Putamen (tissue), 1 donor: ENCODE measurements around the gene UNC119B.
A peak's percentile ranks its signal among the peaks of the same experiment; 100 is the strongest.
"Not testable (repeated sequence)": the region's sequence is repeated elsewhere in the genome, so short reads cannot be mapped to it uniquely, and the experiment has no call there.

Source experiments
- DNase-seq: peaks from one replicate; pipeline ENCODE4 v3.0.0-alpha.2; 2016; ENCODE audit warnings: low spot score

UNC119B gene

GRCh38 chr12:120719496-120720233 is 9.4 kb downstream of the UNC119B start:
- DNase-seq = no peak

- peak; percentile 29 for DNase-seq
Measured at GRCh38 chr12:120720234-120720986, 10.2 kb downstream of the UNC119B start.

GRCh38 chr12:120720987-120721801 is 10.9 kb downstream of the UNC119B start:
- no peak for DNase-seq

- DNase-seq = no peak
Measured at GRCh38 chr12:120721866-120722265, 11.6 kb downstream of the UNC119B start.

DNA sequence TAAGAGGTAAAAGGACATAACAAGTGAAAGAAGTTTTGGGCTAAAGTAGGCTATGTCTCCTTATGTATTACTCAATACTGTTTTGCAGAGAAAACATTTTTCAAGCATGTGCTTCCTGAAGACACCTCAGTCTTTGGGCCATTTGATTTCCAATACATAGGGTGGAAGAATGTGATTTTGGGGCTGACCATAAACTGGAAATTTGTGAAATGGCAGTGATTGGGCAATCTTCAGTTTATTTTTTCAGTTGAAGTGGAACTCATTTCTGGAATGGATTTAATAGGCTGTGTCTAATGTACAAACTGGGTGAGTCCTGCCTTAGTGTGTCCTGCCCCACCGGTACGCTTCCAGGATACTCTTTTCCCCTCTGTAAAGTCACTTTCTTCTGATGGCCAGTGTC is 12.5 kb downstream of the UNC119B start:
- DNase-seq = no peak

GRCh38 chr12:120724720-120725119 is 14.5 kb downstream of the UNC119B start:
- DNase-seq = no peak

GRCh38 chr12:120725151-120725658 is 14.9 kb downstream of the UNC119B start:
- DNase-seq = no peak

DNA sequence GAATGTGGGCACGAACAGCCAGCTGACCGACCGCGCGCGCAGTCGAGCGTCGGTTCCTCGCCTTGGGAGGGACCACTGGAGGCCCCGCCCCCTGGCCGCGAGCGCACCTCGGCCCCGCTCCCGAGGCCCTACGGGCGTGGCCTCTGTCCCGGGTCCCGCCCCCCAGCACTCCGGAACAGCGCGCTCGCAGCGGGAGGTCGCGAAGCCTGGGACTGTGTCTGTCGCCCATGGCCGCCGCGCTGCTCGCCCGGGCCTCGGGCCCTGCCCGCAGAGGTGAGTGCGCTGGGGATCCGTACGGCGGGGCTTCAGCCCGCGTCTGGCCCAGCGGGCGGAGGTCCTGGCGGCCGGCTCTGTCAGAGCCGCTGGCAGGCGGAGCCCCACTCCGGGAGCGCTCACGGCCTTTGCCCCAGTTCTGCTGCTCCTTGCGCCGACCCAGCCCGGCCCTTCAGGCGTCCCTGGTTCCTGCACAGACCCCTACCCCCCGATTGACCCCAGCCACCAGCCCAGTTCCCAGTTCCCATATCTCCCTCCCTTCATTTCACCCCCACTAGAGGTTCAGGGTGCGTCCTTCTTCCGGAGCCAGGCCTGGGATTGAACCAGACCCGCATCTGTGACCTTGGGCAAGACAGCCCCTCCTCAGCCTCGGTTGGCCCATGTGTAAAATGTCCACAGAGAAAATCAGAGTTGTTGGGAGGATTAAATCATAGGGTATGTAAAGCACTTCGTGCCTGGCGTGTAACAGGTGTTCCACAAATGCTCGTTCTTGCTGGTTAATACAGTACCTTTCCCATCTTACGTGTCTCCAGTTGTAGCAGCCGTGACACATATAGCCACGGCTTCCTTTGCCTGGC is 15.6 kb downstream of the UNC119B start, which contains the start of gene ACADS:
TSS of gene ACADS (plus strand) at position 168 of the 851 bp plus-strand sequence. CDS start at position 228, 60 bp downstream.
- DNase-seq = peak; percentile 80

- DNase-seq = no peak
Measured at GRCh38 chr12:120726510-120726793, 16.2 kb downstream of the UNC119B start.

- DNase-seq = no peak
Measured at GRCh38 chr12:120726961-120727360, 16.7 kb downstream of the UNC119B start.

GRCh38 chr12:120732198-120732597 is 21.9 kb downstream of the UNC119B start:
- not testable (repeated sequence) for DNase-seq

DNA sequence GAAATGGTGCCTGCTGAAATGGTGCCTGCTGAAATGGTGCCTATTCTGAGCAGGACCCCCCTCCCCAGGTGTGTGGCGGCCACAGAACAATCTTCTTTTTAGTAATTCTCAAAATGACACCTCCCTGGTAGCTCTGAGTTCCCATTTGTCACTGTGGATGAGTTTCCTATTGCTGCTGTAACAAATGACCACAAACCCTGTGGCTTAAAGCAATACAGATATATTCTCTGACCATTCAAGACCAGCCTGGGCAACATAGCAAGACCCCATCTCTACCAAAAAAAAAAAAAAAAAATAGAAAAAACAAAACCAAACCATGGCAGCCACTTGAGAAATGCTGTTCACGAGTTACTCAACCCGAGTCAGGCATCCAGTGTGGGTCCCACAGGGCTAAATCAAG is 23.3 kb downstream of the UNC119B start:
- no peak for DNase-seq

- no peak for DNase-seq
Measured at GRCh38 chr12:120734210-120734609, 24.0 kb downstream of the UNC119B start.

DNA sequence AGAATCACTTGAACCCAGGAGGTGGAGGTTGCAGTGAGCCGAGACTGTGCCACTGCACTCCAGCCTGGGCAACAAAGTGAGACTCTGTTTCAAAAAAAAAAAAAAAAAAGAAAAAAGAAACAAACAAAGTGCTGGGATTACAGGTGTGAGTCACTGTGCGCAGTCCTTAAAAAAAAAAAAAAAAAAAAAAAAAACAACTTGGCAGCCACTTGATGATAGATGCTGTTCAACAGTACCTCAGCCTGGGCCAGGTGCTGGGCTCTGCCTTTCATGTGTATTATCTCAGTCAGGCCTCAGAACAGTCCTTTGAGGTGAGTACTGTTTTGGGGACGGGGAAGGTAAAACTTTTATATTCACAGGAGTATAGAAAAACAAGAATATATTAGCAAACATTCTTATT is 24.9 kb downstream of the UNC119B start:
- DNase-seq = no peak

DNA sequence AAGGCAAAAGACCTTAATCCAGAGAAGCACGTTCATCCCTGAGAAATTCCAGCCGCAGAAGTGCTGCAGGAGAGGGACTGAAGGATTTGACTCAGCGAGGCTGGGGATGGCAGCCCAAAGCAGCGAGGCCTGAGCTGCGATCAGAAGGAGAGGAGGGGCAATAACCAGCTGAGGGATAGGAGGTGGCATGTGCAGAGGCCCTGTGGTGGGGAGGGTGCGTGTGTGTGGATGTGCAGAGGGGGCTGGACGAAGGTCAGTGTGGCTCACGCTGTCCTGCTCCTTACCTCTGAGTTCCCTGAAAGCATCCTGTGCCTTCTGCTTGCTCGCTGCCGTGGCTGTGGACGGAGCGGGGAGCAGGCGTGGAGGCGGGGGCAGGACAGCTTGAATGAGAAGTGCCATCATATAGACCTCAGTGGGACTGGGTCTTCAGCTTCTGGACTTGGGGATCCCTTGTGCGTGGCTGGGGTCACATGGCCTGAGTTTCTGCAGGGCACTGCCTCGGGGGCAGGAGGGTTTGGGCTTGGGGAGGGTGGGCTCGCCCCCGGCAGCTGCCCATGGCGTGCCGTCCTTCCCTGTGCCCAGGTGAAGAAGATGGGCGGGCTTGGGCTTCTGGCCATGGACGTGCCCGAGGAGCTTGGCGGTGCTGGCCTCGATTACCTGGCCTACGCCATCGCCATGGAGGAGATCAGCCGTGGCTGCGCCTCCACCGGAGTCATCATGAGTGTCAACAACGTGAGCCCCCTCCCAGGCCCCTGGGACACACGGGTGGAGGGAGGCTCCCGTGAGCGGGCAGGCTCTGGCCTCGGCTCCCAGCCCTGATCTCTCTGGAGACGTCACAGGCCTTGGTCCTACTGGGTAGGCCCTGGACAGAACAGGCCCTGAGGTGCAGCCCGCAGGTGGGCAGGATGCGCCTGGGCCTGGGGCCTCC is 26.4 kb downstream of the UNC119B start:
- no peak for DNase-seq

- DNase-seq = no peak
Measured at GRCh38 chr12:120737557-120738251, 27.4 kb downstream of the UNC119B start.

DNA sequence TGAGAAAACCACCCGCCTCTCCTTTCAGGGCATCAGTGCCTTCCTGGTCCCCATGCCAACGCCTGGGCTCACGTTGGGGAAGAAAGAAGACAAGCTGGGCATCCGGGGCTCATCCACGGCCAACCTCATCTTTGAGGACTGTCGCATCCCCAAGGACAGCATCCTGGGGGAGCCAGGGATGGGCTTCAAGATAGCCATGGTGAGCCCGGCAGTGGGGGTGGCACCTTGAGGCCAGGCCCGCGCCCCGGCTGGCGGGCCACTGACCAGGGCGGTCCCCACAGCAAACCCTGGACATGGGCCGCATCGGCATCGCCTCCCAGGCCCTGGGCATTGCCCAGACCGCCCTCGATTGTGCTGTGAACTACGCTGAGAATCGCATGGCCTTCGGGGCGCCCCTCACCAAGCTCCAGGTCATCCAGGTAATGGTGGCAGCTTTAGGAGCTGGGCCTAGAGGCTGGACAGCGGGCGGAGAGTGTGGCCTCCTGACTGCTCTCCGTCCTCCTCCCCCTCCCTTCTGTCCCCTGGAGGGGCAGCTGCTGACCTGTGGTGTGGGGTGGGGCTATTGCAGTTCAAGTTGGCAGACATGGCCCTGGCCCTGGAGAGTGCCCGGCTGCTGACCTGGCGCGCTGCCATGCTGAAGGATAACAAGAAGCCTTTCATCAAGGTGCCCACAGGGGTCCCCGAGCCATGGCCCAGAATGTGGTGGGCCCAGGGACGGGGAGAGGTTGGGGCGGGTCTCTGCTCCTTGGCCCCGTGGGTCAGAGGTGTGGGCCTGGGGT is 28.2 kb downstream of the UNC119B start:
- no peak for DNase-seq

GRCh38 chr12:120739031-120739762 is 28.9 kb downstream of the UNC119B start:
- DNase-seq = no peak
